ENCODE results near the gene TENT4B. TPM values are rescaled to one million over a fixed set of nuclear protein-coding genes. Genes with fewer than 3 reads are reported as not detected.

Gene TENT4B
- total RNA-seq, 4 donors from 2014 or later: 10.7 to 30.5 (median 24.7) TPM

DNA sequence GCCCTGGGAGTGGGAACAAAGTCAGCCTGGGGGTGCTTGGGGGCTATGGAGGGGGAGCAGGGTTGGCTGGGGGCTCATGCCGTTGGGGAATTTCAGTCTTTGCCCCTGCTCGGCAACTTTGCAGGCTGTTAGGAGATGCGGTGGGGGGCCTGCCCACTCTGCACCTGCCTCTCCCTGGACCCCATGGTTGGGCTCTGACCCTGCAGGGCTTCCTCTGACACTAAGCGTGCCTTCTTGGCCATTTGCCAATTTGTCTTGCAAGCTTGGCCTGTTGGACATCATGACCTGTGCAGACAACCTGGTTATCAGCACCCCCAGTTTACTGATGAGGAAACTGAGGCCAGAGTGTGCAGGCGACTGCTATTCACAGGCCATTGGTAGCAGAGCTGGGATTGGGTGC is 127.8 kb downstream of the TENT4B start:
- DNase-seq: no peak
- peak overlapping the region in 2 of 4 donors; percentile 60 to 83 for H3K27ac ChIP-seq
- H3K4me3 ChIP-seq: peak overlapping the region in 1 of 4 donors; percentile 38
- H3K4me1 ChIP-seq: peaks cover 0 to 58% (median 52%) of the 10 kb centered on the region in 4 donors
- H3K9me3 ChIP-seq: no peaks in the 10 kb centered on the region
- no peak for TF ChIP-seq POLR2A (IDR thresholded peaks at IDR 0.05)
- TF ChIP-seq, protein P1, sequence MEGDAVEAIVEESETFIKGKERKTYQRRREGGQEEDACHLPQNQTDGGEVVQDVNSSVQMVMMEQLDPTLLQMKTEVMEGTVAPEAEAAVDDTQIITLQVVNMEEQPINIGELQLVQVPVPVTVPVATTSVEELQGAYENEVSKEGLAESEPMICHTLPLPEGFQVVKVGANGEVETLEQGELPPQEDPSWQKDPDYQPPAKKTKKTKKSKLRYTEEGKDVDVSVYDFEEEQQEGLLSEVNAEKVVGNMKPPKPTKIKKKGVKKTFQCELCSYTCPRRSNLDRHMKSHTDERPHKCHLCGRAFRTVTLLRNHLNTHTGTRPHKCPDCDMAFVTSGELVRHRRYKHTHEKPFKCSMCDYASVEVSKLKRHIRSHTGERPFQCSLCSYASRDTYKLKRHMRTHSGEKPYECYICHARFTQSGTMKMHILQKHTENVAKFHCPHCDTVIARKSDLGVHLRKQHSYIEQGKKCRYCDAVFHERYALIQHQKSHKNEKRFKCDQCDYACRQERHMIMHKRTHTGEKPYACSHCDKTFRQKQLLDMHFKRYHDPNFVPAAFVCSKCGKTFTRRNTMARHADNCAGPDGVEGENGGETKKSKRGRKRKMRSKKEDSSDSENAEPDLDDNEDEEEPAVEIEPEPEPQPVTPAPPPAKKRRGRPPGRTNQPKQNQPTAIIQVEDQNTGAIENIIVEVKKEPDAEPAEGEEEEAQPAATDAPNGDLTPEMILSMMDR (IDR thresholded peaks at IDR 0.05): no peak
- H3K36me3 ChIP-seq: no peaks in the 10 kb centered on the region
- no peaks in the 10 kb centered on the region for H3K27me3 ChIP-seq

Small RNA genes within 50 kb of the gene (small RNA-seq; reads per million reads assigned to genes)
- gene RF00156: 0 reads per million in 2 donors
- 0 reads per million in 2 donors for gene RPL10P14

Other genes starting within 250 kb of the TENT4B start
- gene CNEP1R1, start 128.1 kb upstream of the TENT4B start, total RNA-seq: 10 to 100 TPM; 12.4 to 25.6 (median 15.1) TPM
- 10 to 100 TPM; 22.4 to 39.7 (median 29.6) TPM for gene HEATR3, start 87.3 kb upstream of the TENT4B start, total RNA-seq
- 10 to 100 TPM in 3 of 4 donors, 1 to 10 TPM in 1; 6.5 to 67.7 (median 21.5) TPM for gene ADCY7, start 113.2 kb downstream of the TENT4B start, total RNA-seq
- gene BRD7, start 215.7 kb downstream of the TENT4B start, total RNA-seq: 10 to 100 TPM; 27.8 to 46.2 (median 36.8) TPM

Data from Peyer's patch (tissue), 4 donors.